Retina (tissue), 1 donor: ENCODE data around the gene SLC35D2.
"Not testable (repeated sequence)": the region's sequence is repeated elsewhere in the genome, so short reads cannot be mapped to it uniquely, and the experiment has no call there.

ENCODE experiments used
- DNase-seq: peaks from one replicate; pipeline ENCODE4 v3.0.0-alpha.2; 2016

SLC35D2 gene

GRCh38 chr9:96350866-96351265, 32.6 kb downstream of the SLC35D2 start:
- DNase-seq: peak; percentile 61

GRCh38 chr9:96348261-96348660, 35.2 kb downstream of the SLC35D2 start:
- DNase-seq: no peak

GRCh38 chr9:96345551-96345950, 38.0 kb downstream of the SLC35D2 start:
- DNase-seq: no peak

GRCh38 chr9:96344458-96345180, 38.9 kb downstream of the SLC35D2 start:
- peak; percentile 57 for DNase-seq

GRCh38 chr9:96343515-96344360, 39.8 kb downstream of the SLC35D2 start:
- peak; percentile 18 for DNase-seq

GRCh38 chr9:96342571-96343245, 40.8 kb downstream of the SLC35D2 start:
- DNase-seq: no peak

- no peak for DNase-seq
Observed at GRCh38 chr9:96340707-96341106, 42.8 kb downstream of the SLC35D2 start.

- no peak for DNase-seq
Observed at GRCh38 chr9:96338299-96338698, 45.2 kb downstream of the SLC35D2 start.

GRCh38 chr9:96333958-96334357, 49.6 kb downstream of the SLC35D2 start:
- no peak for DNase-seq

GRCh38 chr9:96331236-96331947, 52.1 kb downstream of the SLC35D2 start:
- DNase-seq: no peak

GRCh38 chr9:96327694-96328352, 55.7 kb downstream of the SLC35D2 start:
- peak; percentile 59 for DNase-seq

- no peak for DNase-seq
Observed at GRCh38 chr9:96323169-96323568, 60.3 kb downstream of the SLC35D2 start.

- DNase-seq: not testable (repeated sequence)
Observed at GRCh38 chr9:96322736-96323135, 60.8 kb downstream of the SLC35D2 start.

- DNase-seq: not testable (repeated sequence)
Observed at GRCh38 chr9:96322210-96322609, 61.3 kb downstream of the SLC35D2 start.

- DNase-seq: no peak
Observed at GRCh38 chr9:96321515-96321914, 62.0 kb downstream of the SLC35D2 start.

- DNase-seq: no peak
Observed at GRCh38 chr9:96320749-96321280, 62.7 kb downstream of the SLC35D2 start.

GRCh38 chr9:96318921-96319565, 64.5 kb downstream of the SLC35D2 start:
- DNase-seq: no peak

GRCh38 chr9:96317335-96317980, 66.1 kb downstream of the SLC35D2 start:
- DNase-seq: peak; percentile 64

GRCh38 chr9:96309850-96310249, 73.7 kb downstream of the SLC35D2 start:
- no peak for DNase-seq

- not testable (repeated sequence) for DNase-seq
Observed at GRCh38 chr9:96306958-96307357, 76.6 kb downstream of the SLC35D2 start.

GRCh38 chr9:96305171-96305570, 78.3 kb downstream of the SLC35D2 start:
- DNase-seq: no peak
